ENCODE results near the gene OS9. TPM values are rescaled to one million over a fixed set of nuclear protein-coding genes. Genes with fewer than 3 reads are reported as not detected.
"Not testable (repeated sequence)": the region's sequence is repeated elsewhere in the genome, so short reads cannot be mapped to it uniquely, and the experiment has no call there.

Gene OS9
- total and polyA plus RNA-seq, 5 donors from 2014 or later = 59.2 to 151 (median 66.5) TPM

DNA sequence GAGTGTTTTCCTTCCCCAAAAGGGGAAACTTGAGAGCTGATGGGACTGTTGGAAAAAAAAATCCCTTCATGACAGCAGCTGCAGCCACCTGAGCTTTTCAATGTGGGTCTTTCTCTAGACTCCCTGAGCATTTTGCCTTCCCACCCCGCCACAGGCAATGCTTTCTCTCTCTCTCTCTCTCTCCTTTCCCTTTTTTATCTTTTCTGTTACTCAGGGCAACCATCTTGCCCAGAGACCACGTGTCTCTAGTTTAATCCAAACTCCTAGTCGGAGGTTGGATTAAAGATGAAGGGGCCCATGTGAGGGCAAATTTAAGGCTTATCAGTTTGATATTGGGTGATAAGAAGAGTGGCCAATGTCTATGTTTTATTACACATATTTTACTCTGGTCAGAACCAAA, 35.0 kb upstream of the OS9 start:
- peaks cover 0 to 5% (median 3%) of the 10 kb centered on the region in 7 donors for H3K9me3 Mint-ChIP-seq
- ATAC-seq (ENCODE audit: low read depth in 2 of 2) = no peak
- Histone ChIP-seq H3K4me1 (ENCODE audit: control insufficient read depth, insufficient read depth, low read length, poor library complexity, severe bottlenecking) (no peaks in the 10 kb centered on the region), H3K36me3 (ENCODE audit: control insufficient read depth, insufficient read depth, low read length) (no peaks in the 10 kb centered on the region), H3K4me3 (ENCODE audit: low read depth, low read length) (no peak overlapping the region), H3K27me3 (ENCODE audit: control insufficient read depth, insufficient read depth, low read length) (peaks cover 2% of the 10 kb centered on the region), H3K9me3 (ENCODE audit: control insufficient read depth in 2 of 2, low read length in 2 of 2) (no peaks in the 10 kb centered on the region), H3K27ac (ENCODE audit: insufficient read depth, low read length, poor library complexity, severe bottlenecking) (no peak overlapping the region)
- H3K27me3 Mint-ChIP-seq = peaks cover 28% of the 10 kb centered on the region
- DNase-seq = no peak
- no peaks in the 10 kb centered on the region for H3K36me3 Mint-ChIP-seq
- H3K4me1 Mint-ChIP-seq = no peaks in the 10 kb centered on the region
- H3K27ac Mint-ChIP-seq = no peak overlapping the region
- no peak overlapping the region for H3K4me3 Mint-ChIP-seq

DNA sequence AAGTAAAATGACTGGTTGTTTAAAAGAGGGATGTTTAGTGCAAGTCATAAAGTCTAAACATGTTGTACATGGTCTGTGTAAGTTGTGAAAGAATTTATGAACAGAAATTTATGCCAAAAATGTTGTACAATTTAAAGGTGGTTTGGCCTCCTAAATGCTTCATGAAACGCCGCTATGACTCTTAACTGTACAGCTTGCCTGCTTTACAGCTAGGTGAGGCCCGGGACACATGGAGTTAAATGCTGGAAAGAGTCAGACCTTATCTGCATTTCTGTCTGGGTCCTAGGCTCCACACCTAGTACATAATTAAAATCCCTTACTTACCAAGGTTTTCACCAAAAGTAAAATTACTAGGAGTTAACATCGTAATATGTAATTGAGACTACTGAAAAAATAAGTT, 32.6 kb upstream of the OS9 start:
- H3K27ac Mint-ChIP-seq = no peak overlapping the region
- Histone ChIP-seq H3K4me3 (ENCODE audit: low read depth, low read length) (no peak overlapping the region), H3K27ac (ENCODE audit: insufficient read depth, low read length, poor library complexity, severe bottlenecking) (no peak overlapping the region), H3K4me1 (ENCODE audit: control insufficient read depth, insufficient read depth, low read length, poor library complexity, severe bottlenecking) (no peaks in the 10 kb centered on the region), H3K27me3 (ENCODE audit: control insufficient read depth, insufficient read depth, low read length) (peaks cover 2% of the 10 kb centered on the region), H3K36me3 (ENCODE audit: control insufficient read depth, insufficient read depth, low read length) (no peaks in the 10 kb centered on the region), H3K9me3 (ENCODE audit: control insufficient read depth in 2 of 2, low read length in 2 of 2) (no peaks in the 10 kb centered on the region)
- H3K4me1 Mint-ChIP-seq = no peaks in the 10 kb centered on the region
- H3K36me3 Mint-ChIP-seq = no peaks in the 10 kb centered on the region
- no peak overlapping the region for H3K4me3 Mint-ChIP-seq
- DNase-seq (no peak), ATAC-seq (ENCODE audit: low read depth in 2 of 2) (no peak)
- peaks cover 0 to 5% (median 3%) of the 10 kb centered on the region in 7 donors for H3K9me3 Mint-ChIP-seq
- peaks cover 28% of the 10 kb centered on the region for H3K27me3 Mint-ChIP-seq

DNA sequence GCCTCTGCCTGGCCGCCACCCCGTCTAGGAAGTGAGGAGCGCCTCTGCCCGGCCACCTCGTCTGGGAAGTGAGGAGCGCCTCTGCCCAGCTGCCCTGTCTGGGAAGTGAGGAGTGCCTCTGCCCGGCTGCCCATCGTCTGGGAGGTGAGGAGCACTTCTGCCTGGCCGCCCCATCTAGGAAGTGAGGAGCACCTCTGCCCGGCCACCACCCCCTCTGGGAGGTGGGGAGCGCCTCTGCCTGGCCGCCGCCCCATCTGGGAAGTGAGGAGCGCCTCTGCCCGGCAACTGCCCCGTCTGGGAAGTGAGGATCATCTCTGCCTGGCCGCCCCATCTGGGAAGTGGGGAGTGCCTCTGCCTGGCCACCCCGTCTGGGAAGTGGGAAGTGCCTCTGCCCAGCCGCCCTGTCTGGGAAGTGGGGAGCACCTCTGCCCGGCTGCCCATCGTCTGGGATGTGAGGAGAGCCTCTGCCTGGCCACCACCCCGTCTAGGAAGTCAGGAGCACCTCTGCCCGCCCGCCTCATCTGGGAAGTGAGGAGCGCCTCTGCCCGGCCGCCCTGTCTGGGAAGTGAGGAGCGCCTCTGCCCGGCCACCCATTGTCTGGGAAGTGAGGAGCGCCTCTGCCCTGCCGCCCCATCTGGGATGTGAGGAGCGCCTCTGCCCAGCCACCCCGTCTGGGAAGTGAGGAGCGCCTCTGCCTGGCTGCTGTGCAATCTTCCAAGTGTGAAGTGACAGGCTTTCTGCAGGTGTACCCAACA, 28.7 kb upstream of the OS9 start:
- H3K4me3 Mint-ChIP-seq; H3K27ac ChIP-seq (ENCODE audit: insufficient read depth, low read length, poor library complexity, severe bottlenecking); ATAC-seq (ENCODE audit: low read depth in 2 of 2); H3K27ac Mint-ChIP-seq; H3K36me3 ChIP-seq (ENCODE audit: control insufficient read depth, insufficient read depth, low read length); H3K36me3 Mint-ChIP-seq; H3K9me3 Mint-ChIP-seq; H3K27me3 ChIP-seq (ENCODE audit: control insufficient read depth, insufficient read depth, low read length); H3K9me3 ChIP-seq (ENCODE audit: control insufficient read depth in 2 of 2, low read length in 2 of 2); H3K4me3 ChIP-seq (ENCODE audit: low read depth, low read length); H3K4me1 Mint-ChIP-seq; DNase-seq; H3K4me1 ChIP-seq (ENCODE audit: control insufficient read depth, insufficient read depth, low read length, poor library complexity, severe bottlenecking): not testable (repeated sequence)
- H3K27me3 Mint-ChIP-seq = peaks cover 11% of the 10 kb centered on the region

DNA sequence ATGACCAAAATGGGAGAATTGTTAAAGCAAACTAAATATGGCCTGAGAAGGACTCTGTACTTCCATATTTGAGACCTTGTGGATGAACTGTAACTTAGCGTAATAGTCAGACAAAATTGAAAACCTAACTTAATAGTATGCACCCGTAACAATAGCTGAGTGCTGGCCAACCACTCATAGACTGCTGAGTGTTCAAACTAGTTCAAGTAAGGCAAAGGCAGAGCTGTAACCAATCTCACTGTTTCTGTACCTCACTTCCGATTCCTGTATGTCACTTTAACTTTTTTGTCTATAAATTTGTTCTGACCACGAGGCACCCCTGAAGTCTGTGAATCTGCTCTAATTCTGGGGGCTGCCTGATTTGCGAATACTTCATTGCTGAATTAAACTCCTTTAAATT, 27.0 kb upstream of the OS9 start:
- no peaks in the 10 kb centered on the region for H3K4me1 ChIP-seq (ENCODE audit: control insufficient read depth, insufficient read depth, low read length, poor library complexity, severe bottlenecking)
- Mint-ChIP-seq H3K27ac (no peak overlapping the region), H3K36me3 (no peaks in the 10 kb centered on the region), H3K4me3 (no peak overlapping the region), H3K9me3 (no peaks in the 10 kb centered on the region), H3K4me1 (no peaks in the 10 kb centered on the region), H3K27me3 (peaks cover 5% of the 10 kb centered on the region)
- no peak for ATAC-seq (ENCODE audit: low read depth in 2 of 2)
- no peaks in the 10 kb centered on the region for H3K9me3 ChIP-seq (ENCODE audit: control insufficient read depth in 2 of 2, low read length in 2 of 2)
- DNase-seq = no peak
- no peaks in the 10 kb centered on the region for H3K36me3 ChIP-seq (ENCODE audit: control insufficient read depth, insufficient read depth, low read length)
- peaks cover 4% of the 10 kb centered on the region for H3K27me3 ChIP-seq (ENCODE audit: control insufficient read depth, insufficient read depth, low read length)
- no peak overlapping the region for H3K4me3 ChIP-seq (ENCODE audit: low read depth, low read length)
- no peak overlapping the region for H3K27ac ChIP-seq (ENCODE audit: insufficient read depth, low read length, poor library complexity, severe bottlenecking)

DNA sequence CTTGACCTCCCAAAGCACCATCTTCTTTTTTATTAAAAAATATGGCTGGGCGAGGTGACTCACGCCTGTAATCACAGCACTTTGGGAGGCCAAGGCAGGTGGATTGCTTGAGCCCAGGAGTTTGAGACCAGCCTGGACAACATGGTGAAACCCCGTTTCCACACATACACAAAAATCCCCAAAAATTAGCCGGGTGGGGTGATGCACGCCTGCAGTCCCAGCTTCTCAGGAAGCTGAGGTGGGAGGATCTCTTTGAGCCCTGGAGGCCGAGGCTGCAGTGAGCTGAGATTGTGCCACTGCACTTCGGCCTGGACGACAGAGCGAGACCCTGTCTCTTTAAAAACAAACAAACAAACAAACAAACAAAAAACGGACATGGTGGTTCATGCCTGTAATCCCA, 24.2 kb upstream of the OS9 start:
- not testable (repeated sequence) for ATAC-seq (ENCODE audit: low read depth in 2 of 2); H3K36me3 Mint-ChIP-seq; H3K27me3 Mint-ChIP-seq

DNA sequence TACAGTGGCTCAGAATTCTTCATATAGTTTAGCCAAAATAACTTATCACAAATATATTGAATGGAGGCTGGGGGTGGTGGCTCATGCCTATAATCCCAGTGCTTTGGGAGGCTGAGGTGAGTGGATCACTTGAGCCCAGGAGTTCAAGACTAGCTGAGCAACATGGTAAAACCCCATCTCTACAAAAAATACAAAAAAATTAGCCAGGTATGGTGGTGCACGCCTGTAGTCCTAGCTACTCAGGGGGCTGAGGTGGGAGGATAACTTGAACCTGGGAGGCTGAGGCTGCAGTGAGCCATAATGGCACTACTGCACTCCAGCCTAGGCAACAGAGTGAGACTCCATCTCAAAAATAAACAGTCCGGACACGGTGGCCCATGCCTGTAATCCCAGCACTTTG, 22.1 kb upstream of the OS9 start:
- H3K36me3 Mint-ChIP-seq, H3K9me3 Mint-ChIP-seq: not testable (repeated sequence)

More for the DNA sequence above, 24.2 kb upstream of the OS9 start:
- H3K4me1 ChIP-seq (ENCODE audit: control insufficient read depth, insufficient read depth, low read length, poor library complexity, severe bottlenecking); H3K27ac Mint-ChIP-seq; H3K4me3 Mint-ChIP-seq; DNase-seq; H3K9me3 Mint-ChIP-seq; H3K27me3 ChIP-seq (ENCODE audit: control insufficient read depth, insufficient read depth, low read length); H3K36me3 ChIP-seq (ENCODE audit: control insufficient read depth, insufficient read depth, low read length); H3K4me1 Mint-ChIP-seq; H3K9me3 ChIP-seq (ENCODE audit: control insufficient read depth in 2 of 2, low read length in 2 of 2); H3K27ac ChIP-seq (ENCODE audit: insufficient read depth, low read length, poor library complexity, severe bottlenecking); H3K4me3 ChIP-seq (ENCODE audit: low read depth, low read length): not testable (repeated sequence)

DNA sequence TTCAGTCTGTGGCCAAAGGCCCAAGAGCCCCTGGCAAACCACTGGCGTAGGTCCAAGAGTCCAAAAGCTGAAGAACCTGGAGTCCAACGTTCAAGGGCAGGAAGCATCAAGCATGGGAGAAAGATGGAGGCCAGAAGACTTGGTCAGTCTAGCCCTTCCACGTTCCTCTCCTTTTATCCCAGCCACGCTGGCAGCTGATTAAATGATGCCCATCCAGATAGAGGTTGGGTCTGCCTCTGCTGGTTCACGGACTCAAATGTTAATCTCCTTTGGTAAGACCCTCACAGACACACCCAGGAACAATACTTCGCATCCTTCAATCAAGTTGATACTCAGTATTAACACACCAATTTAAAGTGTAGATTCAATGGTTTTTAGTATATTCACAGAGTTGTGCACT, 21.1 kb upstream of the OS9 start:
- no peak overlapping the region for H3K4me3 Mint-ChIP-seq
- H3K27me3 ChIP-seq (ENCODE audit: control insufficient read depth, insufficient read depth, low read length) = peaks cover 4% of the 10 kb centered on the region
- DNase-seq = no peak
- H3K27ac ChIP-seq (ENCODE audit: insufficient read depth, low read length, poor library complexity, severe bottlenecking) = no peak overlapping the region
- H3K36me3 Mint-ChIP-seq = no peaks in the 10 kb centered on the region
- H3K4me1 Mint-ChIP-seq = no peaks in the 10 kb centered on the region
- H3K4me3 ChIP-seq (ENCODE audit: low read depth, low read length) = no peak overlapping the region
- H3K27me3 Mint-ChIP-seq = no peaks in the 10 kb centered on the region
- H3K4me1 ChIP-seq (ENCODE audit: control insufficient read depth, insufficient read depth, low read length, poor library complexity, severe bottlenecking) = no peaks in the 10 kb centered on the region
- no peak for ATAC-seq (ENCODE audit: low read depth in 2 of 2)
- no peaks in the 10 kb centered on the region for H3K36me3 ChIP-seq (ENCODE audit: control insufficient read depth, insufficient read depth, low read length)
- no peak overlapping the region for H3K27ac Mint-ChIP-seq
- peaks cover 0 to 1% (median 0%) of the 10 kb centered on the region in 7 donors for H3K9me3 Mint-ChIP-seq
- H3K9me3 ChIP-seq (ENCODE audit: control insufficient read depth in 2 of 2, low read length in 2 of 2) = no peaks in the 10 kb centered on the region

More for the DNA sequence above, 22.1 kb upstream of the OS9 start:
- H3K4me3 ChIP-seq (ENCODE audit: low read depth, low read length); ATAC-seq (ENCODE audit: low read depth in 2 of 2); H3K4me1 ChIP-seq (ENCODE audit: control insufficient read depth, insufficient read depth, low read length, poor library complexity, severe bottlenecking); H3K9me3 ChIP-seq (ENCODE audit: control insufficient read depth in 2 of 2, low read length in 2 of 2); DNase-seq; H3K4me1 Mint-ChIP-seq; H3K27me3 Mint-ChIP-seq; H3K36me3 ChIP-seq (ENCODE audit: control insufficient read depth, insufficient read depth, low read length); H3K27ac ChIP-seq (ENCODE audit: insufficient read depth, low read length, poor library complexity, severe bottlenecking); H3K4me3 Mint-ChIP-seq; H3K27me3 ChIP-seq (ENCODE audit: control insufficient read depth, insufficient read depth, low read length): not testable (repeated sequence)
- peak overlapping the region in 1 of 3 donors; percentile 38 for H3K27ac Mint-ChIP-seq

DNA sequence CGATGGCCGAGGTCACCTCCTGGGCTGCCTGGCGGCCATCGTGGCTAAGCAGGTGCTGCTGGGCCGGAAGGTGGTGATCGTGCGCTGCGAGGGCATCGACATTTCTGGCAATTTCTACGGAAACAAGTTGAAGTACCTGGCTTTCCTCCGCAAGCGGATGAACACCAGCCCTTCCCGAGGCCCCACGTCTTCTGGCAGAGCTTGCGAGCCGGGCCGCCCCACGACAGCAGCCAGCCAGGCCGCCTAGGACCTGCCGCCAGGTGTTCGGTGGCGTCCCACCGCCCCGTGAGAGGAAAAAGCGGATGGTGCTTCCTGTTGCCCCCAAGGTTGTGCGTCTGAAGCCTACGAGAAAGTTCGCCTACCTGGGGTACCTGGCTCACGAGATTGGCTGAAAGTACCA, 19.2 kb upstream of the OS9 start:
- Histone ChIP-seq H3K27me3 (ENCODE audit: control insufficient read depth, insufficient read depth, low read length) (peaks cover 4% of the 10 kb centered on the region), H3K27ac (ENCODE audit: insufficient read depth, low read length, poor library complexity, severe bottlenecking) (no peak overlapping the region), H3K9me3 (ENCODE audit: control insufficient read depth in 2 of 2, low read length in 2 of 2) (no peaks in the 10 kb centered on the region), H3K4me1 (ENCODE audit: control insufficient read depth, insufficient read depth, low read length, poor library complexity, severe bottlenecking) (no peaks in the 10 kb centered on the region), H3K4me3 (ENCODE audit: low read depth, low read length) (no peak overlapping the region), H3K36me3 (ENCODE audit: control insufficient read depth, insufficient read depth, low read length) (no peaks in the 10 kb centered on the region)
- H3K36me3 Mint-ChIP-seq = no peaks in the 10 kb centered on the region
- H3K27ac Mint-ChIP-seq = no peak overlapping the region
- ATAC-seq (ENCODE audit: low read depth in 2 of 2) (no peak), DNase-seq (no peak)
- no peak overlapping the region for H3K4me3 Mint-ChIP-seq
- peaks cover 0 to 1% (median 0%) of the 10 kb centered on the region in 7 donors for H3K9me3 Mint-ChIP-seq
- no peaks in the 10 kb centered on the region for H3K4me1 Mint-ChIP-seq
- H3K27me3 Mint-ChIP-seq = peaks cover 12% of the 10 kb centered on the region

All from CD4-positive, CD25-positive, alpha-beta regulatory T cell (primary cell).